HL-60 (cell line): ENCODE measurements around the gene TVP23C.

Experiments used
- POLR2AphosphoS5 ChIP-seq: IDR thresholded peaks from 2 replicates; pipeline ENCODE4 v1.6.1; 2012; ENCODE audit warnings: low read depth
- REST ChIP-seq: IDR thresholded peaks from 2 replicates; pipeline ENCODE4 v1.6.1; 2012; ENCODE audit warnings: low read depth; ENCODE audit not compliant: insufficient replicate concordance
- TF ChIP-seq, protein P1 (sequence below): IDR thresholded peaks from one replicate; pipeline ENCODE4 v1.5.1; 2011; ENCODE audit warnings: low read length, control low read depth, inconsistent platforms; ENCODE audit not compliant: insufficient read depth

- TF ChIP-seq, protein P1, sequence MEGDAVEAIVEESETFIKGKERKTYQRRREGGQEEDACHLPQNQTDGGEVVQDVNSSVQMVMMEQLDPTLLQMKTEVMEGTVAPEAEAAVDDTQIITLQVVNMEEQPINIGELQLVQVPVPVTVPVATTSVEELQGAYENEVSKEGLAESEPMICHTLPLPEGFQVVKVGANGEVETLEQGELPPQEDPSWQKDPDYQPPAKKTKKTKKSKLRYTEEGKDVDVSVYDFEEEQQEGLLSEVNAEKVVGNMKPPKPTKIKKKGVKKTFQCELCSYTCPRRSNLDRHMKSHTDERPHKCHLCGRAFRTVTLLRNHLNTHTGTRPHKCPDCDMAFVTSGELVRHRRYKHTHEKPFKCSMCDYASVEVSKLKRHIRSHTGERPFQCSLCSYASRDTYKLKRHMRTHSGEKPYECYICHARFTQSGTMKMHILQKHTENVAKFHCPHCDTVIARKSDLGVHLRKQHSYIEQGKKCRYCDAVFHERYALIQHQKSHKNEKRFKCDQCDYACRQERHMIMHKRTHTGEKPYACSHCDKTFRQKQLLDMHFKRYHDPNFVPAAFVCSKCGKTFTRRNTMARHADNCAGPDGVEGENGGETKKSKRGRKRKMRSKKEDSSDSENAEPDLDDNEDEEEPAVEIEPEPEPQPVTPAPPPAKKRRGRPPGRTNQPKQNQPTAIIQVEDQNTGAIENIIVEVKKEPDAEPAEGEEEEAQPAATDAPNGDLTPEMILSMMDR: no peak
- TF ChIP-seq POLR2AphosphoS5 (no peak), REST (no peak)
Measured at GRCh38 chr17:15468126-15468525, 95.2 kb downstream of the TVP23C start.
